Activated B cell treated with CpG ODN at 0.5 μM for 24 hours (primary cell): Measurements from ENCODE around the gene NOL4L. TPM values are rescaled to one million over a fixed set of nuclear protein-coding genes. Genes with fewer than 3 reads are reported as not detected.

Experiments
- ATAC-seq: fragments of 200-7000 bp; cut with Tn5 transposase; one replicate; pipeline ENCODE4 v1.10.0; 2021; ENCODE audit warnings: low read depth, mild to moderate bottlenecking, moderate library complexity
- CTCF ChIA-PET: fragments of 350-600 bp; sonication (Branson Sonifier 250); formaldehyde crosslinking; loops from one replicate; lab custom pipeline; 2021; ENCODE audit warnings: antibody characterized with exemption; lab: Charles Lee
- POLR2A ChIA-PET: fragments of 350-600 bp; sonication (Branson Sonifier 250); formaldehyde crosslinking; loops from one replicate; lab custom pipeline; 2021; ENCODE audit warnings: antibody characterized with exemption; lab: Charles Lee
- DNase-seq: peaks from one replicate; pipeline ENCODE4 v3.0.0; 2022
- H3K27ac Mint-ChIP-seq: one replicate; pipeline ENCODE4 v1.8.0; 2020; ENCODE audit warnings: mixed read lengths
- H3K27me3 Mint-ChIP-seq: one replicate; pipeline ENCODE4 v1.8.0; 2021; ENCODE audit warnings: mixed read lengths
- H3K36me3 Mint-ChIP-seq: one replicate; pipeline ENCODE4 v1.8.0; 2021; ENCODE audit warnings: low read depth, mixed read lengths
- H3K4me1 Mint-ChIP-seq: one replicate; pipeline ENCODE4 v1.8.0; 2021; ENCODE audit warnings: mixed read lengths
- H3K4me3 Mint-ChIP-seq: one replicate; pipeline ENCODE4 v1.8.0; 2020; ENCODE audit warnings: mild to moderate bottlenecking, mixed read lengths
- H3K9me3 Mint-ChIP-seq: one replicate; pipeline ENCODE4 v1.8.0; 2020; ENCODE audit warnings: mixed read lengths
- CTCF ChIP-seq: fragments of 200-600 bp; IDR thresholded peaks from one replicate; pipeline ENCODE4 v1.8.0; 2022; ENCODE audit warnings: antibody characterized with exemption, mild to moderate bottlenecking
- intact Hi-C: fragments of 100-400 bp; cut with micrococcal nuclease; formaldehyde crosslinking; loops from one replicate; pipeline ENCODE4 v1.15.1; 2024
- total RNA-seq: library from RNA; stranded (reverse); gene quantifications from 2 replicates; pipeline ENCODE4 v1.2.3, GENCODE V29; 2022

Gene NOL4L
- total RNA-seq, 1 donor from 2014 or later = 4.7 TPM

- intact Hi-C loops = no loop called here
- ChIA-PET POLR2A (interaction anchor here (0.9 kb wide), 1 partner anchor 19 kb away, joined by 3 read pairs; no protein-coding TSS in a partner anchor), CTCF (interaction anchor here (1.0 to 1.3 kb wide), 3 partner anchors 9 to 209 kb away, joined by 3 to 4 read pairs (median 3); no protein-coding TSS in a partner anchor)
- no peak for ATAC-seq
- peak overlapping the region; percentile 32 for H3K27ac Mint-ChIP-seq
- no peaks in the 10 kb centered on the region for H3K9me3 Mint-ChIP-seq
- no peak for DNase-seq
- no peak overlapping the region for H3K4me3 Mint-ChIP-seq
- TF ChIP-seq CTCF = no peak
- H3K27me3 Mint-ChIP-seq = no peaks in the 10 kb centered on the region
- H3K4me1 Mint-ChIP-seq = peaks cover 28% of the 10 kb centered on the region
- H3K36me3 Mint-ChIP-seq = peaks cover 51% of the 10 kb centered on the region
Measured at GRCh38 chr20:32443386-32443974, 141.7 kb downstream of the NOL4L start.

GRCh38 chr20:32442630-32443373 is 142.3 kb downstream of the NOL4L start:
- peaks cover 56% of the 10 kb centered on the region for H3K36me3 Mint-ChIP-seq
- H3K4me1 Mint-ChIP-seq = peaks cover 28% of the 10 kb centered on the region
- DNase-seq = no peak
- CTCF ChIA-PET = interaction anchor here (1.1 to 1.3 kb wide), 2 partner anchors 10 to 11 kb away, joined by 3 to 4 read pairs; no protein-coding TSS in a partner anchor
- ATAC-seq = no peak
- H3K27ac Mint-ChIP-seq = no peak overlapping the region
- no peaks in the 10 kb centered on the region for H3K9me3 Mint-ChIP-seq
- no peak for TF ChIP-seq CTCF
- H3K27me3 Mint-ChIP-seq = no peaks in the 10 kb centered on the region
- H3K4me3 Mint-ChIP-seq = no peak overlapping the region
- POLR2A ChIA-PET = interaction anchor here (0.9 kb wide), 1 partner anchor 18 kb away, joined by 3 read pairs; no protein-coding TSS in a partner anchor
- intact Hi-C loops = no loop called here

- no peak overlapping the region for H3K27ac Mint-ChIP-seq
- H3K4me3 Mint-ChIP-seq = no peak overlapping the region
- ChIA-PET CTCF (interaction anchor here (1.0 kb wide), 1 partner anchor 8 kb away, joined by 4 read pairs; no protein-coding TSS in a partner anchor), POLR2A (no interaction called here)
- ATAC-seq = no peak
- intact Hi-C loops = no loop called here
- no peak for DNase-seq
- no peaks in the 10 kb centered on the region for H3K27me3 Mint-ChIP-seq
- no peaks in the 10 kb centered on the region for H3K9me3 Mint-ChIP-seq
- no peak for TF ChIP-seq CTCF
- peaks cover 62% of the 10 kb centered on the region for H3K36me3 Mint-ChIP-seq
- peaks cover 28% of the 10 kb centered on the region for H3K4me1 Mint-ChIP-seq
Measured at GRCh38 chr20:32441638-32442037, 143.5 kb downstream of the NOL4L start.

- POLR2A ChIA-PET = no interaction called here
- Mint-ChIP-seq H3K36me3 (peaks cover 69% of the 10 kb centered on the region), H3K4me1 (peaks cover 28% of the 10 kb centered on the region), H3K27me3 (no peaks in the 10 kb centered on the region), H3K27ac (no peak overlapping the region), H3K9me3 (no peaks in the 10 kb centered on the region), H3K4me3 (no peak overlapping the region)
- TF ChIP-seq CTCF = no peak
- intact Hi-C loops = no loop called here
- CTCF ChIA-PET = interaction anchor here (1.0 kb wide), 1 partner anchor 9 kb away, joined by 4 read pairs; no protein-coding TSS in a partner anchor
- no peak for ATAC-seq
- no peak for DNase-seq
Measured at GRCh38 chr20:32440758-32441078, 144.4 kb downstream of the NOL4L start.

GRCh38 chr20:32440069-32440757 is 144.9 kb downstream of the NOL4L start:
- Mint-ChIP-seq H3K4me3 (no peak overlapping the region), H3K27me3 (no peaks in the 10 kb centered on the region), H3K9me3 (no peaks in the 10 kb centered on the region), H3K27ac (no peak overlapping the region), H3K36me3 (peaks cover 69% of the 10 kb centered on the region), H3K4me1 (peaks cover 24% of the 10 kb centered on the region)
- TF ChIP-seq CTCF = no peak
- no peak for ATAC-seq
- ChIA-PET POLR2A (no interaction called here), CTCF (interaction anchor here (1.0 kb wide), 1 partner anchor 9 kb away, joined by 4 read pairs; no protein-coding TSS in a partner anchor)
- no peak for DNase-seq
- intact Hi-C loops = no loop called here
